ENCODE data around the gene EXO1.

EXO1 gene

DNA sequence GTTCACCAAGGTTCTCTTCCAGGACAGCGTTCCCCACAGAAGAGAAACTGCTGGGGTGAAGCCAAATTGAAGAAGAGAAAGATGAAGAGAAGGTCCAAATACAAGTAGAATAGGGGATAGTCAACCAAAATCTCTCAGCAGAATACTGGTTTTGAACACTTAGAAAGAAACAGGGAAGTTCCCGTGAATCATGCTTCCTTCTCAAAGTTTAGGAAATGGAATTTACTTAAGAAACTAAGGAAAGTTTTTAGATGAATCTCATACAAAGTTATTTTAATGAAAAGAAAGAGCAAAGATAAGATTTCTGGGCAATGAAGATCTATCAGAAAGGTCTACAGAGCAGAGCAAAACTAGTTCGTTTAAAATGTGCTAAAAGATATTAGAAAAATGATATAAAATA, 43.3 kb downstream of the EXO1 start:
- no peak overlapping the region for H3K4me3 Mint-ChIP-seq
- ATAC-seq (no peak), DNase-seq (no peak)
- no peaks in the 10 kb centered on the region for H3K27me3 Mint-ChIP-seq
- H3K36me3 Mint-ChIP-seq (ENCODE audit: low read depth), result peaks cover 31% of the 10 kb centered on the region
- no peaks in the 10 kb centered on the region for H3K9me3 Mint-ChIP-seq
- peaks cover 3% of the 10 kb centered on the region for H3K4me1 Mint-ChIP-seq
- no peak overlapping the region for H3K27ac Mint-ChIP-seq

DNA sequence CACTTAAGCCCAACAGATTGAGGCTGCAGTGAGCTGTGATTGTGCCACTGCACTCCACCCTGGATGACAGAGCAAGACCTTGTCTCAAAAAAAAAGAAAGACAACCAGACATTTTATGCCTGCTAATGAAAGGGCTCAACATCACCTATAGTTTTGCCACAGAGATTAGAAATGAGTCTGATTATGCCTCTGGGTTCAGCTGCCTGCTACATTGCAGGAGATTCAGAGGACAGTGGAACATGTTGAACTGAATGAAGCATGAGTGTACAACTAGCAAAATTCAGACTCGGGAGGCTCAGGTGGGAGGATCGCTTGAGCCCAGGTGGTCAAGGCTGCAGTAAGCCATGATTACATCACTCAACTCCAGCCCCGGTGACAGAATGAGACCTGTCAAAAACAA, 46.0 kb downstream of the EXO1 start:
- H3K27ac Mint-ChIP-seq, result no peak overlapping the region
- no peaks in the 10 kb centered on the region for H3K9me3 Mint-ChIP-seq
- no peaks in the 10 kb centered on the region for H3K4me1 Mint-ChIP-seq
- ATAC-seq (no peak), DNase-seq (no peak)
- H3K36me3 Mint-ChIP-seq (ENCODE audit: low read depth), result peaks cover 15% of the 10 kb centered on the region
- no peak overlapping the region for H3K4me3 Mint-ChIP-seq
- H3K27me3 Mint-ChIP-seq, result no peaks in the 10 kb centered on the region

DNA sequence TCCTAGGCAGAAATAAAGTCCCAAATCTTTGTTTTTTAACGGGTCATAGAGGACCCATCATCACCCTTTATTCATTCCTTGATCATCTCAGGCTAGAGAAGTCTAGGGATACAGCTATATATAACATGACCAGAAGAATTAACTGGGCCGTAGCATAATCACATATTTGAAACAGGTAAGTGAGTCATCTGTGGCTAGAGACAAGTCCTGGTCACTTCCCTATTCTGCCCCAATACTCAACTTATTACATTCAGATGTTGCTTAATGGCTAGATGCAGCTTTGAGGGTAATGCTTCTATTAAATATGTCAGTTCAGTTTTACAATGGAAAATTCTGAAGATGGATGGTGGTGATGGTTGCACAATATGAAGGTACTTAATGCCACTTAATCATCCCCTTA, 47.0 kb downstream of the EXO1 start:
- ATAC-seq (no peak), DNase-seq (no peak)
- Mint-ChIP-seq H3K4me1 (no peaks in the 10 kb centered on the region), H3K9me3 (no peaks in the 10 kb centered on the region), H3K27ac (no peak overlapping the region), H3K36me3 (ENCODE audit: low read depth) (peaks cover 11% of the 10 kb centered on the region), H3K4me3 (no peak overlapping the region), H3K27me3 (no peaks in the 10 kb centered on the region)

DNA sequence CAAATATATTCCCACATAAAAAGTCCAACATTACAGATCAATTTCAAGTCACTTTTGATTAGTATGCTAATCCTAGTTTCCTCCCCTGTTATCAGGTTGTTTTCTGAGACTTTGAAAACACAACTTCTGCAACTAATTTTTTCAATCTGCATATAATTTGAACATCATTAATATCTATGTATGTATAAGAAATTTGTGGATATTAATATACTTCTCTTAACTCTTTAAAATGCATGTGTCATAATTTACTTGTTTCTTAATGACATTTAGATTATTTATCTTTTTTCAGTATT, 48.6 kb downstream of the EXO1 start:
- no peak overlapping the region for H3K27ac Mint-ChIP-seq
- no peaks in the 10 kb centered on the region for H3K9me3 Mint-ChIP-seq
- H3K27me3 Mint-ChIP-seq, result no peaks in the 10 kb centered on the region
- H3K36me3 Mint-ChIP-seq (ENCODE audit: low read depth), result peaks cover 2% of the 10 kb centered on the region
- H3K4me3 Mint-ChIP-seq, result no peak overlapping the region
- H3K4me1 Mint-ChIP-seq, result no peaks in the 10 kb centered on the region
- ATAC-seq (no peak), DNase-seq (no peak)

DNA sequence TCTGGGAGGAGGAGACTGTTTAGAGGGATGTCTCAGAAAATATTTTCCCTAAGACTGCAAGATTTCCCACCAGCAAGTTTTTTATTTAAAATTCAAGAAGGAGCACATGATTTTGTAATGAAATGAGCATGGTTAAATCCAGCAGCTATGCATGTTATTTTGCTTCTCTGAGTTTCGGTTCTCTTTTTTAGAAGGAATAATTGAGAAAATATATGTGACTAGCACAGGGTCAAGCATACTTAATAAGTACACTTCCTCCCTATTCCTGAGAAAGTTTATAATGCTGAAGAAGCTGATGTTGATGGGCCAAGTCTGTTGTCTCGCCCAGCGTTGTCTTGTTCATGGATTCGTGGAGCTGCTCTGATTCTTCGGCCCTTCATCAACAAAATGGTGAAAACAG, 51.2 kb downstream of the EXO1 start:
- no peak overlapping the region for H3K4me3 Mint-ChIP-seq
- no peaks in the 10 kb centered on the region for H3K27me3 Mint-ChIP-seq
- H3K9me3 Mint-ChIP-seq, result no peaks in the 10 kb centered on the region
- no peaks in the 10 kb centered on the region for H3K36me3 Mint-ChIP-seq (ENCODE audit: low read depth)
- DNase-seq (no peak), ATAC-seq (no peak)
- no peaks in the 10 kb centered on the region for H3K4me1 Mint-ChIP-seq
- no peak overlapping the region for H3K27ac Mint-ChIP-seq

DNA sequence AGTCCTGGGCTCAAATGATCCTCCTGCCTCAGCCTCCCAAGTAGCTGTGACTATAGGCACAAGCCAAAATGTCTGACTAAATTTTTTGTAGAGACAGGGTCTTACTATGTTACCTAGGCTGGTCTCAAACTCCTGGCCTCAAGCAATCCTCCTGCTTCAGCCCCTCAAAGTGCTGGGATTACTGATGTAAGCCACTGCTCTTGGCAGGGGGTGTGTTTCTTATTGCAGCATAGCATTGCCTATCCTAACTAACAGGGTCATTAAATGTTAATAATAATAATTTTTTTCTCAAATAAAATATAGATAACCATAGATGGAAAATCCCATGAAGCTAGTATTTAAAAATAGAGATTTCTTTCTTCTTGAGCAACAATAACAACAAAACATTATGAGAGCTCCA, 52.4 kb downstream of the EXO1 start:
- H3K4me1 Mint-ChIP-seq, result no peaks in the 10 kb centered on the region
- no peaks in the 10 kb centered on the region for H3K9me3 Mint-ChIP-seq
- no peak overlapping the region for H3K4me3 Mint-ChIP-seq
- DNase-seq (no peak), ATAC-seq (no peak)
- no peaks in the 10 kb centered on the region for H3K27me3 Mint-ChIP-seq
- no peak overlapping the region for H3K27ac Mint-ChIP-seq
- no peaks in the 10 kb centered on the region for H3K36me3 Mint-ChIP-seq (ENCODE audit: low read depth)

DNA sequence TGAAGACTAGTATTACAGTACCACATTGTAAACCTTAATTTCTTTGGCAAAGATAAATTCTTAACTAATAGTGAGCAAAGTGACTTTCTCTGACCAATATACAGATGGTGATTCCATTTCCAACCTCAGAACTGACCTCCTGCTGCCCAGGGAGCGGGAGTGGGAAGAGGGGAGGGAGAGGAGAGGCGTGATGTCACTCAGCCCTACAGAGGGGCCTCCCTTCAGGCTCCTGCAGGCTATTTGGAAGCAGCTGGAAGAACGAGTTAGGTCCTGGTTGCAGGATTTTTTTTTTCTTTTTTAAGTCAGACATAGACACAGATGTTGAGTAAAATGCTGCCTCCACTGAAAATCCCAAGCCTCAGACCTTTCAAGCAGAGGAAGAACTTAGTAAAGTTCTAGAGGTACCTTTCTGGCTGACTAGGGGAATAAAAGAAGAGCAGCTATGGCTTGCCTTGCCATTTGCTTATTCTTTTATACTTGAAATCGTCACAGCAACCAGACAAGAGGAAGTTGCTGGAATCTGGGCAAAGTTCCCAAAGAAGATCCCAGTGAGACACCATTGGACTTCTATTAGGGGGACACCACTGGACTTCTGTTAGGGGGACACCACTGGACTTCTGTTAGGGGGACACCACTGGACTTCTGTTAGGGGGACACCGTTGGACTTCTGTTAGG, 54.5 kb downstream of the EXO1 start:
- H3K4me1 Mint-ChIP-seq, result no peaks in the 10 kb centered on the region
- DNase-seq, result no peak
- H3K4me3 Mint-ChIP-seq, result no peak overlapping the region
- H3K27me3 Mint-ChIP-seq, result no peaks in the 10 kb centered on the region
- H3K9me3 Mint-ChIP-seq, result no peaks in the 10 kb centered on the region
- H3K27ac Mint-ChIP-seq, result no peak overlapping the region
- no peaks in the 10 kb centered on the region for H3K36me3 Mint-ChIP-seq (ENCODE audit: low read depth)
- no peak for ATAC-seq

DNA sequence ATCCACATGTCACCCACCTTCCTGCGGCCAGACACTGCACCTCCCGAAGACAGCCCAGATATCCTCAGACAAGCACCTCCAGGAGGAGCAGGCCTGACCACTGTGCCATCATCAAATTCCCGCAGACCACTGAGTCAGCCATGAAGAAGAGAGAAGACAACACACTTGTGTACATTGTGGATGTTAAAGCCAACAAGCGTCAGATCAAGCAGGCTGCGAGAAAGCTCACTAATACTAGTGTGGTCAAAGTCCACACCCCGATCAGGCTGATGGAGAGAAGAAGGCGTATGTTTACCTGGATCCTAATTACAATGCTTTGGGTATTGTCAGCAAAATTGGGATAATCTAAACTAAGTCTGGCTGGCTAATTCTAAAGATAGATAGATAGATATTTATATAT, 68.2 kb downstream of the EXO1 start:
- H3K36me3 Mint-ChIP-seq (ENCODE audit: low read depth), result no peaks in the 10 kb centered on the region
- ATAC-seq (no peak), DNase-seq (no peak)
- H3K4me3 Mint-ChIP-seq, result no peak overlapping the region
- no peaks in the 10 kb centered on the region for H3K9me3 Mint-ChIP-seq
- no peaks in the 10 kb centered on the region for H3K4me1 Mint-ChIP-seq
- no peak overlapping the region for H3K27ac Mint-ChIP-seq
- peaks cover under 1% of the 10 kb centered on the region for H3K27me3 Mint-ChIP-seq

DNA sequence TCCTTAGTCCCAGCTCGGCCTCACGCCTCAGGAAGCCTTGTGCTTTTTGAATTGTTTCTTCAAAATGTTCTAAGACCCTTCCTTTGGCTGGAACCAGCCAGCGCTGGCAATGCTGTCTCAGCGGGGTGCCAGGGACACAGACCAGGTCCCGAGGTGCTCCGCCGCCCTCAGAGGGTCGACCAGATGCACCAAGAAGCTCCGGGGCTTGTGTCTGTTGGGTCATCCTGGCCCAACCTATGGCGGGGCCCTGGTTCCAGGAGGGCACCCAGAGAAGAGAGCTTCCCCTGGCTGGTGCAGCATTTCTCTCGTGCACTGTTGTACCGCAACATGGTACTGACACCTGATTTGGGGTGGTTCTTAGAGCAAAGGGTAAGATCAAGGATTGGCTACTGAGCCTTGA, 69.5 kb downstream of the EXO1 start:
- no peak overlapping the region for H3K4me3 Mint-ChIP-seq
- ATAC-seq (no peak), DNase-seq (no peak)
- H3K27me3 Mint-ChIP-seq, result peaks cover 1% of the 10 kb centered on the region
- no peak overlapping the region for H3K27ac Mint-ChIP-seq
- H3K36me3 Mint-ChIP-seq (ENCODE audit: low read depth), result no peaks in the 10 kb centered on the region
- H3K4me1 Mint-ChIP-seq, result no peaks in the 10 kb centered on the region
- no peaks in the 10 kb centered on the region for H3K9me3 Mint-ChIP-seq

DNA sequence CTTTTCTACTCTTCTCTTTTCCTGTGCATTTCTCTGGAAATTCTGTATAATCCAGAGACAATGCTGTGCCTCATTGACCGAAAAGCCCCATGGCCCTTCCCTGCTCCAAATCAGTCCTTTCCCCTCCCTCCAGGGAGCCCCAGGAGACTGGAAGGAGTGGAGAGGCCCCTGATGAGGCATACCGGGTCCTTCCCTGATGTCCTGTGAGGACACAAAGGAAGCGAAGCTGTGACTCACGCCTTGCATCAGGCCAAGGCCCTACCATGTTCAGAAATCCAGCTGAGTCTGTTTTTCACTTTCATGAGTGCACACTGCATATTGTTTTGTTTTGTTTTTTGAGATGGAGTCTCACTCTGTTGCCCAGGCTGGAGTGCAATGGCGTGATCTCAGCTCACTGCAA, 70.9 kb downstream of the EXO1 start:
- no peak for ATAC-seq

DNA sequence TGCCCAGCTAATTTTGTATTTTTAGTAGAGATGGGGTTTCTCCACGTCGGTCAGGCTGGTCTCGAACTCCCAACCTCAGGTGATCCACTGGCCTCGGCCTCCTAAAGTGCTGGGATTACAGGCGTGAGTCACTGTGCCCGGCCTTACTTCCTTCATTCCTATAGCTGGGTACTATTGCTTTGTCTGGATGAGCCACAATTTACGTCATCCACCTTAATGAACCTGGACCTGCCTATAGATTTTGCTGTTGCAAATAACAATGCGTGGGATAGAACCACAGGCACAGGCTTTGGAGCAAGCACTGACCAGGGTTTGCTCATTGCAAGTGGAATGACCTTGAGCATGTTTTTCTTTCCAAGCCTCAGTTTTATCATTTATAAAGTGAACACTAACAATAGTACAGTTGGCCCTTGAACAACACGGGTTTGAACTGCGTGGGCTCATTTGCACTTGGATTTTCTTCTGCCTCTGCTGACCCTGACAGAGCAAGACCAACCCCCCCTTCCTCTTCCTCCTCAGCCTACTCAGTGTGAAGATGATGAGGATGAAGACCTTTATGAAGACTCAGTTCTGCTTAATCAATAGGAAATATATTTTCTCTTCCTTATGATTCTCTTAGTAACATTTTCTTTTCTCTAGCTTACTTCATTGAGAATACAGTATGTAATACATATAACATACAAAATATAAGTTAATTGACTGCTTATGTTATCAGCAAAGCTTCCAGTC, 76.2 kb downstream of the EXO1 start:
- Mint-ChIP-seq H3K36me3 (ENCODE audit: low read depth) (no peaks in the 10 kb centered on the region), H3K9me3 (no peaks in the 10 kb centered on the region), H3K4me1 (no peaks in the 10 kb centered on the region), H3K27me3 (peaks cover 3% of the 10 kb centered on the region), H3K4me3 (no peak overlapping the region), H3K27ac (no peak overlapping the region)
- ATAC-seq (no peak), DNase-seq (no peak)

More for the DNA sequence above, 70.9 kb downstream of the EXO1 start:
- Mint-ChIP-seq H3K9me3 (no peaks in the 10 kb centered on the region), H3K36me3 (ENCODE audit: low read depth) (no peaks in the 10 kb centered on the region), H3K4me1 (no peaks in the 10 kb centered on the region), H3K4me3 (no peak overlapping the region), H3K27ac (no peak overlapping the region), H3K27me3 (peaks cover 1% of the 10 kb centered on the region)
- DNase-seq, result no peak

DNA sequence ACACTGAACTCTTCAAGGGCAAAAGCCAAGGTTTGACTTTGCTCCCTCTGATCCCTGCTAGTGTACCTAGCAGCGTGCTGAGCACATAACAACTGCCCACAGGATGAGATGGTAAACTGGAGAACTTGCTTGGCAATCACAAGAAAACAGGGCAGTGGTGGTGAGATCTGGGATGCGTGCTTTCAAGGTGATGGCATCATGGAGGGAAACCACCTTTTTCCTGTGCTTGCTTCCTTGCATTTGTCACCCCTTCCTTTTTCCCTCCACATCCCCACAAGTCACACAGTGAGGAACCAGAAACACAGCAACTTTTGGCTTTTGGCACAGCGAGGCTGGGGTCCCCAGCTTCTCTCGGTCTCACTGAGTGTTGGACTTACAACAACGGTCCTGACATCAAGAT, 78.1 kb downstream of the EXO1 start:
- Mint-ChIP-seq H3K4me3 (no peak overlapping the region), H3K27ac (no peak overlapping the region), H3K4me1 (no peaks in the 10 kb centered on the region), H3K9me3 (no peaks in the 10 kb centered on the region), H3K36me3 (ENCODE audit: low read depth) (no peaks in the 10 kb centered on the region), H3K27me3 (peaks cover 3% of the 10 kb centered on the region)
- DNase-seq (no peak), ATAC-seq (no peak)

DNA sequence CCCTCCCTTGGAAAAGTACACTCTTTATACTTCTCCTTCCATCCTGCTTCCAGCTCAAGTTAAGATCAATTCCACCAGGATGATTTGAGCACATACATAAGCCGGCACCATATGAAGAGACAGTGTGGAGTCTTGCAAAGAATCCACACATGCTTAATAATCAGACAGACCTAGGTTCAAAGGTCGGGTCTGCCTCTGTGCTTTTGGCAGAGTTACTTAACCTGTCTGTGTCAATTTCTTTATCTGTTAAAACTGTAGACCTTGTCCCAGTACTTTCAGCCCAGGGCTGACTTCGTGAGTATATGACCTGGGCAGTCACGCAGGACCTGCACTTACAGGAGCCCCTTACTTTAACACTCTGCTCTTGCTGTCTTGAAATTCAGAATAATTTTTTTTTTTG, 79.3 kb downstream of the EXO1 start:
- Mint-ChIP-seq H3K9me3 (no peaks in the 10 kb centered on the region), H3K27ac (no peak overlapping the region), H3K36me3 (ENCODE audit: low read depth) (no peaks in the 10 kb centered on the region), H3K4me3 (no peak overlapping the region), H3K27me3 (peaks cover 2% of the 10 kb centered on the region), H3K4me1 (no peaks in the 10 kb centered on the region)
- ATAC-seq (no peak), DNase-seq (no peak)

DNA sequence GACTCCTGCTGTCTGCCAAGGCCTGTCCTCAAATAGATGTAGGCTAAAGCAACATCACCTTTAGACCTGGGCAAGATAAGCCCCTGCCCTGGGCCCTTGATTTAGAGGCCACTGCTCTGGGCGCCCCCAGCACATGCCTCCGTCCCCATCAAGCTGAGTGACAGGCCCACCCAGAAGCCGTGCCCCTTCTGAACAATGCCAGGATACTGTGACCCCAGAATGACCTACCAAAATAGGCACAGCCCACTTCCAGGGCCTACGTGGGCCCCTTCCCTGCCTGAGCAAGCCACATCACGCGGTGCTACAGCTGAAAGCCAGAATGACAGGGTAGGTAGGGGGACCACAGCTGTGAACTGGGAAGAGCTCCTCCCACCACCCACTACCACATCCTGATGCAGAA, 84.8 kb downstream of the EXO1 start:
- no peak for DNase-seq
- Mint-ChIP-seq H3K4me3 (no peak overlapping the region), H3K27ac (no peak overlapping the region), H3K9me3 (no peaks in the 10 kb centered on the region), H3K4me1 (no peaks in the 10 kb centered on the region), H3K36me3 (ENCODE audit: low read depth) (no peaks in the 10 kb centered on the region), H3K27me3 (peaks cover 12% of the 10 kb centered on the region)
- no peak for ATAC-seq

DNA sequence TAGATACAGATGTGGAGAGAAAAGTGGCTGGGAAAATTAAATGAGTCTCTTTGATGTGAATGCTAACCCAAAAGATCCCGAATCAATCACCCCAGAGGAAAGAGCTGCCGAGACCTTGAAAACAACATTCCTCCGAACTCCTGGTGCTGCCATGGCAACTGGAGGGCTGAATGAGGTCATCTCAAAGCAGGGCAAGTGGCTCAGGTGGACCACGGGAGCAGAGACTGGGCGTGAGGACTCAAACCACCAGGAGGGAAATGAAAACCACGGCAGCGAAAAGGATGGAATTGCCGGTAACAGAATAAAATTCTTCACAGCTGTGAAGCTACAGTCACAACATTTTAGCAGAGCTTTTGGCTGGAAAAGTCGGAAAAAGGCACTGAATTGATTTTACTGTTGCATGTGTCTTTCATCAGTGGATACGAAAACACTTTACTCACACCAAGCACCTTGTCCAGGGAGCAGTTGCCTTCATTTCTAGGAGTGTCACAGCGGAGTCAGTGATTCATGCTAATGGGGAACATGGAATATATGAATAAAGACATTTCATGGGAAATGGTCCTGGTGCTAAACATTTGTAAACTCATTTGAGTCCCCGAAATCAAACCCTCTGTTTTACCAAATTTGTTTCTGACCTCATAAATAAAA, 86.3 kb downstream of the EXO1 start:
- H3K36me3 Mint-ChIP-seq (ENCODE audit: low read depth), result no peaks in the 10 kb centered on the region
- no peak overlapping the region for H3K4me3 Mint-ChIP-seq
- DNase-seq (no peak), ATAC-seq (no peak)
- no peaks in the 10 kb centered on the region for H3K4me1 Mint-ChIP-seq
- no peak overlapping the region for H3K27ac Mint-ChIP-seq
- H3K27me3 Mint-ChIP-seq, result peaks cover 12% of the 10 kb centered on the region
- H3K9me3 Mint-ChIP-seq, result peaks cover 6% of the 10 kb centered on the region

Data from activated naive CD8-positive, alpha-beta T cell treated with anti-CD3 and anti-CD28 coated beads, Interleukin-2, amount 50 U/mL, for 24 hours (primary cell).